NCI-H2107 treated with DMSO at 0.1 percent for 48 hours (cell line): ENCODE results near the gene ATF2.
"Not testable (repeated sequence)": the region's sequence is repeated elsewhere in the genome, so short reads cannot be mapped to it uniquely, and the experiment has no call there.

Experiments used
- DNase-seq: peaks from one replicate; lab custom pipeline; 2025; ENCODE audit not compliant: unreplicated experiment; lab: John Stamatoyannopoulos, UW

Gene ATF2

DNA sequence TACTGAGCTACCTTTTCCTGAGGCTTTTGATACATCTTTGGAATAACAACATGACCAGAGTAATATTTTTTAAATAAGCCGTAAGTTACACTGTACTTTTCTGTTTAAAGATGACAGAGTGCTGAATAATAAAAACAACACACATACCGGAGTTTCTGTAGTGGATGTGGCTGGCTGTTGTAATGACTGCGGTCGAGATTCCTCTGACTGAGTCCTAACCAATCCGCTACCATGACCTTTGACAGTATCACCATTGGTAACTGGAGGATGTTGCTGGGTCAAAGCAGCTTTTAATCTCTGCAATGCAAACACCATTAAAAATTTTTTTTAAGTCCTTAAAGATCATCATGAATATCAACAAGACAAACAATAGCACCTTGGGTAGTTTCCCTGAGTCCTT, 70.7 kb downstream of the ATF2 start:
- DNase-seq: no peak

DNA sequence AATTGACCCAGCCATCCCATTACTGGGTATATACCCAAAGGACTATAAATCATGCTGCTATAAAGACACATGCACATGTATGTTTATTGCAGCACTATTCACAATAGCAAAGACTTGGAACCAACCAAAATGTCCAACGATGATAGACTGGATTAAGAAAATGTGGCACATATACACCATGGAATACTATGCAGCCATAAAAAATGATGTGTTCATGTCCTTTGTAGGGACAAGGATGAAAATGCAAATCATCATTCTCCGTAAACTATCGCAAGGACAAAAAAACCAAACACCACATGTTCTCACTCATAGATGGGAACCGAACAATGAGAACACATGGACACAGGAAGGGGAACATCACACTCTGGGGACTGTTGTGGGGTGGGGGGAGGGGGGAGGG, 83.9 kb downstream of the ATF2 start:
- not testable (repeated sequence) for DNase-seq

DNA sequence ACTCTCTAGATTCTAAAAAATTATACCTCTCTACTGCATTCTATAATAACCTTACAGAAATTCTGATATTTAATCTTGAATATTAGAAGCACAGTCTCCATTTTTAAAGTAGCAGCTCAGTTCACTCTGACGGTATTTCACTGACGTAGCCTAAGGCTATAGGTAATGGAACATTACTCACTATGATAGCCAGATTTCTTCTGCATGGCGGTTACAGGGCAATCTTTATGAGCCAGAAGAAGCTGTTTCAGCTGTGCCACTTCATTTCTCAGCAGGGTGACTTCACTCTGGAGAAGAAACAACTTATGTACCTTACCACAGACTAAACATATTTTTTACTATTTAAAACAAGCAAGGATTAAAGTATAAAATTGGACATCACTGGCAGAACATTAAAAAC, 87.5 kb downstream of the ATF2 start:
- DNase-seq: no peak

DNA sequence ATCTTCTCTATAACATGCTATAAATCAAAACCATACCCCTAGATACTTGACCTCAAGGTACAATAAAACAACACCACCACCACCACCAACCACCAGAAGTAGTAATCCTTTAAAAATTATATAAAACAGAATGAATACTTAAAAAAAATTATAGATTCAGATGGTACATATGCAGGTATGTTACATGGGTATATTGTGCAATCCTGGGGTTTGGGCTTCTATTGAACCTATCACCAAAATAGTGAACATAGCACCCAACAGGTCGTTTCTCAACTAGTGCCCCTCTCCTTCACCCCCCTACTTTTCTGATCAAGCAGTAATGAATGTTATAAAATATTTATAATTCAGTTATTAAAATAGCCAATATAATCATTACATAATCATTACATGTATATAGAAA, 91.7 kb downstream of the ATF2 start:
- DNase-seq: no peak

DNA sequence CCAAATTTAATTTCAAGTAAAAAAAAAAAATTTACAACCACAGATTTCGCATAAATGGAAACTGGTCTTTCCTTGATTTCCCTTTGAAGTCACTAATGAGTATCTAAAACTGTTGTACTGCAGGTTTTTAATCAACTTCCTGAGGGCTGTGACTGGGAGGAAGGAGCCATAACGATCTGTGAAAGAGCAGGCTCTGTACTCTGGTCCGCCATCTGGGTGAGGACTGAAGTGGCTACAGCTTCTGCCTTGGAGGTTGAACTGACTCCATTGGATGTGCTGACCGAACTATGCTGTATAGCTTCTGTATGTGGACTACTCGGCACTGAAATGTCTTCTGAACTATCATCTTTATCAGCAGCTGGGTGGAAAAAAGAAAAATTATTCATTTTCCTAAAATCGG, 93.5 kb downstream of the ATF2 start:
- no peak for DNase-seq

DNA sequence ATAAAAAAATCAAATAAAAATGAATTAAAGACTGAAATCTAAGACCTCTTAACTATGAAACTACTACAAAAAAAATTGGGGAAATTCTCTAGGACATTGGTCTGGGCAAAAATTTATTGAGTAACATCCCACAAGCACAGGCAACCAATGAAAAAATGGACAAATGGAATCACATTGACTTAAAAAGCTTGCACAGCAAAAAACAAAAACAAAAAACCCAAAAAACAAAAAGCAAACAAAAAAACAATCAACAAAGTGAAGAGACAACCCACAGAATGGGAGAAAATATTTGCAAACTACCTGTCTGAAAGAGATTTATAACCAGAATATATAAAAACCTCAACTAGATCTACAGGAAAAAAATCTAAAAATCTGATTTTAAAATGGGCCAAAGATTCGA, 99.5 kb downstream of the ATF2 start:
- no peak for DNase-seq

DNA sequence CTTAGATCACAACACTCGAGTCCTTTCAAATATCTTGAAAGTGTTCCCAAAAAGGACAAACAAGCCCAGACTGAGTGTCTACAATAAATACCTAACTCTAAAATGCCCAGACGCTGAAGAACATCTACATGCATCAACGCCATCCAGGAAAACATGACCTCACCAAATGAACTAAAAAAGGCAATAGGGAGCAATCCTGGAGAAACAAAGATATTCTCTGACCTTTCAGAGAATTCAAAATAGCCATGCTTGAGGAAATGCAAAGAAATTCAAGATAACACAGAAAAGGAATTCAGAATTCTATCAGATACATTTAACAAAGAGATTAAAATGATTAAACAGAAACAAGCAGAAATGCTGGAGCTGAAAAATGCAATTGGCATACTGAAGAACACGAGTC, 101.6 kb downstream of the ATF2 start:
- no peak for DNase-seq

DNA sequence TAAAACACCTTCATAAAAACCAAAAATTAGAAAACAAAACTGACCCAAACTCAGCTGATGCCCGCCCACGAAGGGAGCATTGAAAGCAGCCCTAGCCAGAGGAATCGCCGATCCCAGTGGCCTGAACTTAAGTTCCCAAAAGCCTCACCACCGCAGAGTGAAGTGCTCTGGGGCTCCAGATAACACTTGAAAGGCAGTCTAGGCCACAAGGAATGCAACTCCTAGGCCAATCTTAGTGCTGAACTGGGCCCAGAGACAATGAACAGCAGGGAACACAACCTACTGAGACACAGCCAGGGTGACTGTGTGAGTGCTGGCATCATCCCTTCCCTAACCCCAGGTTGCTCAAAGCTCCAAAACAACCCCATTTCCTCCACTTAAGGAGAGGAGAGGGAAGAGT, 103.2 kb downstream of the ATF2 start:
- DNase-seq: no peak

DNA sequence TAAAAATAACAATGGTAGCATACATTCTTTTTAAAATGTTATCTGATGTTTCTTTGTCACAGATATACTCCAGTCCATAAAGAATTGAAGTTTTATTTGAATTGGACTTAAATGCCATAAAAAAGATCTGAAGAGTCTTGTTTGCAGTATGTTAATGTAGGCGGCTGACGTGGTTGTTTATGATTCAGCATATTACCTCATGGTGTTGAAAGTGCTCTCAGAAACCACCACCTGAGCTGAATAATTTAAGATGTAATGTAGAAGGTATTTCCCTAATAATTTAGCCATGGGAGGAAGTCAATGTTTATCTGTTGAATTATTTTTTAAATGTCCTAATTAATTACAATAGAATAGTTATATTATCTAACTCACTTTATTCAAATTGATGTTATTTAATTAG, 104.3 kb downstream of the ATF2 start:
- DNase-seq: no peak

DNA sequence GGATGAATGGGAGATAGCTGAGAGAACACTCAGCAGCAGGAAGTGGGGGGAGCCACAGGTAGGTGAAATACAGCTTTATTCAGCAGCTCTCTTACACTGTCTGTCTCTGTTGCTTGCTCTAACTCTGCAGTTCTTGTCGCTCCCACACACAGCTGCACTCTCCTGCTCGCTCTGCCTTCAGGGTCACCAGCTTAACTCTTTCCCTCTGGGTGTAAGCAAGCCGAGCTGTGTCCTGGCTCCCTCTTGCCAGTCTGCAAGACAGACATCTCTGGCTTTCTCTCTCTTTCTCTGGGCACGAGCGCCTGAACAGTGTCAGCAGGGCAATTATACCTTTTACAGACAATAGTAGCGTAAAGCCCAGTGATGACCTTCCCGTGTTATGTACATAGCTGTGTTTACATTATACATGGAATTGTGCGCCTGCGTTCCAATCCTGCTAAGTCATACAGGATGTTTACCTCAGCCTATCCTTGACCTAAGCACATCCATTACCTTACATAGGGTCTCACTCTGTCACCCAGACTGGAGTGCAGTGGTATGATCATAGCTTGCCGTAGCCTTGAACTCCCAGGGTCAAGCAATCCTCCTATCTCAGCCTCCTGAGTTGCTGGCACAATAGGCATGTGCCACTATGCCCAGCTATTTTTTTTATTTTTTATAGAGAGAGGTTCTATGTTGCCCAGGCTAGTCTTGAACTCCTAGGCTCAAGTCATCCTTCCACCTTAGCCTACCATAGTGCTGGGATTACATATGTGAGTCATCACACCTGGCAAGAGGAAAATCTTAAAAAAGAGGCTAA, 105.0 kb downstream of the ATF2 start:
- DNase-seq: no peak

DNA sequence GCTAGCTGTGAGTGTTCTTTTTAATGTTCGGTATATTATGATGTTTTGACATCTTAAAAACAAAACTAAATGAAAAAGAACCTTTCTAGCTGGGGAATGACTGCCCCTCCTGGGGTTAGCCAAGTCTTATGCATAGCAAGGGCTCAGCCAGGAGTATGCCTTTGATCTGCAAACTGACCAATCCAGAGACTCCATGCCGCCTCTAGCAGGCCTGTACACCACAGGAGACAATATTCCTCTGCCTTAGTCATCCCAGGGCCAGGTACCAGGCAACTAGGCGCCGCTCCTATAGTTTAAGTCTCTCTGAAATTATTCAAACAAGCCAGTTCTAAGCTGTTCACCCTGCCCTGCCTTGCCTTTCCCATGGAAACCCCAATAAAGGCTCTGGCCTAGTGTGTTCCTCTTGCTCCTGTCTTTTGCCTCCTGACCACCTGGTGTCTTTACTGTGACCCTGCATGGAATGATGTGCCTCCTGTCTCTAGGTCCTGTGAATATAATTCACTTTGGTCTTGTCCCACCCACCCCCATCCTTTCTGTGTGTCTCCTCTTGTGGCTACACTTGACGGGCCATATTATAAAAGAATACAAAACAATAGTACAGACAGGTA, 110.8 kb downstream of the ATF2 start:
- DNase-seq: no peak

DNA sequence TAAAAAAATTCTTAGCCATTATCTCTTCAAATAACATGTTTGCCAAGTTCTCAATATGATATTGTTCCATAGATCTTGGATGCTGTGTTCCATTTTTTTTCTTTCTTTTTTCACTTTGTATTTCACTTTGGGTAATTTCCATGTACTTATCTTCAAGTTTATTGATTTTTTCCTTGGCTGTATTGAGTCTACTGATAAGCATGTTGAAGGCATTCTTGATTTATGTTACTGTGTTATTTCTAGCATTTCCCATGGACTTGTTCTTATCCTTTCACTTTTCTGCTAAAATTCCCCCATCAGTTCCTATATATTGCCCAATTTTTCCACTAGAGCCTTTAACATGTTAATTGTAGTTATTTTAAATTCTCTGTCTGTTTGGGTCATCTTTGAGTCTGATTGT, 112.0 kb downstream of the ATF2 start:
- DNase-seq: no peak

DNA sequence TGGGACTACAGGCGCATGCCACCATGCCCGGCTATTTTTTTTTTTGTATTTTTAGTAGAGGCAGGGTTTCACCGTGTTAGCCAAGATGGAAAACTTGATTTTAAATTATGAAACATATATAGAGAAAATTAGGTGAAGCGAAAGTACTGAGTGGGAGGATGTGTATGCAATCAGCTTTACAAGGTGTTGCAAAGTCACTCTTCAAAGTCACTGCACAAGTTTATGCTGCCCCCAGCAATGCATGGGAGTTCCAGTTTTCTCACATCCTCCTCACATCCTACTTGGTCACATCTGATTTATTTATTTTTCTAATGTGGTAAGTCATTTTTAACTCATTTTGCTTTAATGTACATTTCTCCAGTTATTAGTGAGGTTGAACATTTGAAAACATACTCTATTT, 113.7 kb downstream of the ATF2 start:
- no peak for DNase-seq

DNA sequence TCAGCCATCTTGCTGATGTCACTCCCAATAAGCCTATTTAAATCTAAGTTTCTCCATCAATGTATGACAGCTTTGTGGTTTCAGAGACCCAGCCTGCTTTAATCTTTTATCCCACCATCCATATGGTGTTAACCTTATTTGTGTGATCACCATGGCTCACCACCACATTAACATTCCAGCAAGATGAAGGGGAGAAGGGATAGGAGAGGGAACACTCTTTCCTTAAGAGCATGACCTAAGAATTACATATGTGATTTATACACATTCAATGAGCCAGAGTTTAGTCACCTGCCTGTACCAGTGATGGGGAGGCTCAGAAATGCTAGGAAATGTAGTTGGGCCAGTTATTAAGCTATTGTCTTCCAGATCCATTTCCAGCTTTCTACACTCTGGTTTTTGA, 118.3 kb downstream of the ATF2 start:
- no peak for DNase-seq

DNA sequence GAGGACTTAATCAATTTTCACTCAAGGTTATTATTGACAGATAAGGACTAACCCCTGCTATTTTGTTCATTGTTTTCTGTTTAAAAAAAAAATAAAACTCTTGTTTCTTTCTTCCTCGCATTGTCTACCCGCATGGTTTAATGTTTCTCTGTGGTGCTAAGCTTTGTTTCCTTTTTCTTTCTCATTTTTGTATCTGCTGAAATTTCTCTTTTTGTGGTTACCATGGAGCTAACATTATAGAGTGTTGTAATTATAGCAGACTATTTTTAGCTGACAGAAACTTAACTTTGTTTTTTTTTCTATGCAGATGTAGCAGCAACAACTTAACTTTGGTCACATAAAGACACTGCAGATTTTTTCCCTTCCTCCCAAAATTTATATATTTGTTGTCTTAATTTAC, 119.7 kb downstream of the ATF2 start:
- DNase-seq: no peak

DNA sequence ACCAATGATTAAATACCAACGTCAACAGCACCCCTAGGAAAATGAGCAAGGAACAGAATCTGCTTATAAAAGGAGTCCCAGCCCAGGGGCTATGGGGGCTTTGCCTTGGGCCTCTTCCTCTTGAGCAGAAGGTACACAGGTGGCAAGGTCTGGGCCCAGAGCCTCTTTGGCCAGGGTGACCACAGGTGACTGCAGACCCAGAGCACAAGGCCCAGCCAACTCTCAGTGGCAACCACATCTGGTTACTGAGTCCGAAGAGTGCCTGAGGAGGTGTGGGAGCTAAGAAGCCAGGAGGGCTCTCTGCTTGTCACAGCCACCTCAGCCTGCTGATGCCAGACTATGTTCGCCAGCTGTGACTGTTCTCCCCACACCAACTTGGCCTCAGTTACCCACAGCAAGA, 128.5 kb downstream of the ATF2 start:
- DNase-seq: no peak

DNA sequence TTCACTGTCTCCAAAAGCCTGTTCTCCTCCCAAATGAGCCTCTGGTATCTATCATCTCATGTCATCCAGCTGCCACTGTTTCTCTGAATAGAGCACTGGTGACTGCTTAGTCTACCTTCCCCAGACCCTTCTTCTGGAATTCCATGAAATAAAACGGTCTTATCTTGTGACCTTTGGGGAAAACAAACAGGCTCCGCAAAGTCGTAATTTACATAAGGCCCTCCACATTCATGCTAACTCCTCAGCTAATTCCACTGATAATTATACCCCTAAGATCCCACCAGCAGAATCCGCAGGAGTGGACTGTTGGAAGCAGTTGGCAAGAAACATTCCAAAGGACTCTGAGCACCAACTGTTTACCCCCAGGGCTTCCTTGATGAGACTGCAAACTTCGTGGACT, 129.0 kb downstream of the ATF2 start:
- no peak for DNase-seq

DNA sequence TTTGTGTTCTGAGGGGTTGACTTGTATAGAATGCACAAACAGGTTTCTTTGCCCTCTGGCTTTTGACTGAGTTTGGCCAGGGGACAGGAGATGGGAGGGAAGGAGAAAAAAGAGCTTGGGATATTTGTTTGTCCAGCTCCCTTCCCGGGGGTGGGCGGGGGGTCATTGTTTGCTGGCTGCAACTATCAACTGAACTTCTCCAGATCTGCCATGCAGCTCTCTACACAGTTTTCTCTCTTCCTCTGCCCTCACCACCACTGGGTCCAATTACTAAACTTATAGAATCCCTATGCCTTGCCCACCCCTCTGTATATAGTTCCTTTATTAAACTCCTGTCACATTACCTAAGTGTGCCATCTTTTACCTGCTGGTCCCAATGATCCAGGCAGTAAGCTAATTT, 130.1 kb downstream of the ATF2 start:
- DNase-seq: no peak

DNA sequence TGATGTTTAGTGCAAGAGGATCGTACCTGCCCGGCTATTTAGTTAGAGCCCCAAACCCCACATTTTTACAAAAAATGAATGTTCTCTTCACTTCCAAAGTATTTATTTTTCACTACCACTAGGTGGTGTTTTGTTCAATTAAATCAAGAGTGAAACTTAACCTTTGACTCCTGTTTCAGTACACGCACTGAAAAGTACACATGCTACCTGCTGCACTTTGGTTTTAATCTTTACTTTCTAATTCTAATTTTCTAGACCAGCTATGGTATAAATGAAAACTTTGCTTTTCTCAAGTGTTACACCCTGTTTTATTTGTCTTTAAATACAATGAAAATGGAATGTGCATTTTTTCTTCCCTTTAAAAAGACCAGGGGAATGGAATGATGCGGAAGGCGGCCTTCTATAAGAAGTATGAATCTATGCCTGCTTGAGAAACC, 131.4 kb downstream of the ATF2 start:
- no peak for DNase-seq

DNA sequence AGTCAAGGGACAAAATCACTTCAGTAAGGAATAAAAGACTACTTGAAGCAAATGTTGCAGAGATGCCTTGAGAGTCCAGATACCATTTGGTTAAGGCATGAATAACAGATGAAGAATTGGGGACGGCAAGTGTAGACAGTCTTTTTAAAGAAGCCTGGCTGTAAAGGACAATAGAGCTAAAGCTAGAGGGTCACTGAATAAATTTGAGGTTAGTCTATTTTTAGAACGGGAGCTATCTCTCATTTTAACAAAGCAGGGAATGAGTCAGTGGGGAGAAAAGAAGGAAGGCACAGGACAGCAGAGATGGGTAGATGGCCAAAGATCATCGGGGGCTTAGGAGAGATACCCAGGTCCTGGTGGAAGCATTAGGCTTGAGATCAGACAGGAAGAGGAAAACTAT, 132.2 kb downstream of the ATF2 start:
- no peak for DNase-seq

DNA sequence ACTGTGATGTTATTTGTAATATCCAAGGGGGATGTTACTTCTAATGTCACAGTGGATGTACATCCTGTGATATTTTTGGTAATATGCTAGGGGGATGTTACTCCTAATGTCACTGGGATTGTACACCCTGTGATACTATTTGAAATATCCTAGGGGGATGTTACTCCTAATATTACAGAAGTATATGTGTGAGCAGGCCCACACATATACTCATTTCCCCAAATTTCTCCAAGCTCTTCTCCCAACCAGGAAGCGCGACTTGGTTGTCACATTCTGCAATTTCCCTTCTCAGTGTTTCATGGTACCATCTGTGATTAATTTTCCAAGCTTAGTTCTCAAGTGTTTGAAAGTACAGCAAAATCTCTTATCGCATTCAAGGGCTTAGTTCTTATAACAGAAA, 133.3 kb downstream of the ATF2 start:
- DNase-seq: no peak

DNA sequence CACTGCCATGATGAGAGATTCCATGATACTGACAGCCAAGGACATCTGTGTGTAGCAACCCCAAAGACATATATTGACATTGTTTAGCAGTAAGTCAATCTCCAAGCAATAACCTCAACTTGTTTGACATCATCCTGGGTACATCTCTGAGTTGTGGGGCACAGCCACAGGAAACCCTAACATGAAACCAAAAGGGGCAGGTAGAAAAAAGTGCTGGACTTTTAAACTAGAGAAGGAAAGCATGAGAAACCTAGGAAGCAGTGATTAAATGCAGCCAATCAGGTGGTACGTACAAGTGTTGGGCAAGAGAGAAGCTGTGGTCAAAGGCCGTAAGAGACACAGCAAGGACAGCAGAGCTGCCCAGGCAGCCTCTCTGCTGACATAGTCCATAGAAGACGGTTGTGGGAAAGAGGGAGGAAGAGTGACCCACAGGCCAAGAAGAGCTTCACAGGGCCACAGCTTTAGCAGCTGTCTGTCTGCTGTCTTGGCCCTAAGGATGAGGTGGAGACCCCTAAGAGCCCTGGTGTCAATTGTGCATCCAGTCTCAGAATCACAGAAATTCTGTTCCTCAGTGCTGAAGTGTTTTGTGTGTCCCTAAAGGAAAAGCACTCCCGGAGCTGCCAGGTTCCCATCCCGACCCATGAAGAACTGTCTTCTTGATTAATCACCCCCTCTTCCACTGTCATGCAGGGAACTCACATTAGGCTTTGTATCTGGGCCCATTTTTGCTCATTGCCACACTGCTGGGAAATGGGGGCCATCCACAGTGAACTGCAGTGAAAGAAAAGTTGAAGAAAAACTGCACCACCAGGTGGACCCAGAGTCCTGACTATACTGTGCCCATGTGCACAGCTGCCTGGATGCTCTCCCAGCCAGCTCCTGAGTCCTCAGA, 137.4 kb downstream of the ATF2 start:
- no peak for DNase-seq
